SK-N-SH (cell line): ENCODE measurements around the gene RPRD2. TPM values are rescaled to one million over a fixed set of nuclear protein-coding genes. Genes with fewer than 3 reads are reported as not detected.

ENCODE experiments used
- CTCF ChIA-PET: fragments of 300-600, 350-600 bp; formaldehyde crosslinking; extraction: SDS; loops from one replicate; lab custom pipeline; 2021; lab: Yijun Ruan, JAX
- POLR2A ChIA-PET: fragments of 350-600 bp; sonication (Branson Sonifier 250); formaldehyde crosslinking; extraction: SDS; loops from one replicate; lab custom pipeline; 2020; ENCODE audit warnings: antibody characterized with exemption, inconsistent platforms; lab: Yijun Ruan, JAX
- DNase-seq: peaks from one replicate; pipeline ENCODE4 v3.0.0; 2012
- H2AFZ ChIP-seq: fragments of 200-600 bp; sonication (generic); 2 replicates; pipeline ENCODE4 v1.8.1; 2016; ENCODE audit warnings: antibody characterized with exemption, mild to moderate bottlenecking, low read depth
- H3F3A ChIP-seq: fragments of 200-600 bp; sonication (generic); replicated peaks from 2 replicates; pipeline ENCODE3; 2016; ENCODE audit warnings: antibody characterized with exemption, mild to moderate bottlenecking; ENCODE audit not compliant: insufficient read depth
- H3K27ac ChIP-seq, 2 experiments: fragments of 200-500 bp in 1 of 2; fragments of 200-600 bp in 1 of 2; sonication (Bioruptor generic) in 1 of 2; sonication (generic), shearing (Covaris generic) in 1 of 2; 2 replicates each; pipeline versions ENCODE4 v1.5.1 to v1.6.1; 2014 to 2016; ENCODE audit warnings: low read depth in 2 of 2, inconsistent platforms in 1 of 2, low read length in 1 of 2, mild to moderate bottlenecking in 1 of 2, mixed read lengths in 1 of 2
- H3K27me3 ChIP-seq: fragments of 200-600 bp; sonication (generic), shearing (Covaris generic); 2 replicates; pipeline ENCODE4 v1.6.1; 2016; ENCODE audit warnings: mixed run types; ENCODE audit not compliant: insufficient read depth
- H3K36me3 ChIP-seq, 2 experiments: fragments of 200-500 bp in 1 of 2; fragments of 200-600 bp in 1 of 2; sonication (Bioruptor generic) in 1 of 2; sonication (generic) in 1 of 2; replicated peaks in 1 of 2; 2 replicates each; pipeline versions ENCODE3 to v1.5.1; 2014 to 2016; ENCODE audit warnings: low read length in 1 of 2, mild to moderate bottlenecking in 1 of 2; ENCODE audit not compliant: insufficient read depth in 2 of 2, control insufficient read depth in 1 of 2
- H3K4me1 ChIP-seq, 2 experiments: fragments of 200-500 bp in 1 of 2; fragments of 200-600 bp in 1 of 2; sonication (Bioruptor generic) in 1 of 2; sonication (generic), shearing (Covaris generic) in 1 of 2; 2 replicates each; pipeline versions ENCODE4 v1.5.1 to v1.6.1; 2014 to 2016; ENCODE audit warnings: low read depth in 1 of 2, low read length in 1 of 2, mixed run types in 1 of 2; ENCODE audit not compliant: insufficient read depth in 2 of 2, control insufficient read depth in 1 of 2
- H3K4me2 ChIP-seq: fragments of 200-600 bp; sonication (generic), shearing (Covaris generic); 2 replicates; pipeline ENCODE4 v1.6.1; 2017; ENCODE audit warnings: mixed run types
- H3K4me3 ChIP-seq, 2 experiments: fragments of 200-500 bp in 1 of 2; fragments of 200-600 bp in 1 of 2; sonication (Bioruptor generic) in 1 of 2; sonication (generic), shearing (Covaris generic) in 1 of 2; 2 replicates each; pipeline versions ENCODE4 v1.5.1 to v1.8.1; 2014 to 2016; ENCODE audit warnings: low read depth in 2 of 2, inconsistent platforms in 1 of 2, low read length in 1 of 2, mild to moderate bottlenecking in 1 of 2, mixed read lengths in 1 of 2, moderate library complexity in 1 of 2
- H3K79me2 ChIP-seq: fragments of 200-600 bp; sonication (generic); 2 replicates; pipeline ENCODE4 v1.8.1; 2017; ENCODE audit warnings: mild to moderate bottlenecking; ENCODE audit not compliant: insufficient read depth
- H3K9ac ChIP-seq: fragments of 200-600 bp; sonication (generic); 2 replicates; pipeline ENCODE4 v1.6.1; 2017; ENCODE audit warnings: mixed run types
- H3K9me2 ChIP-seq: fragments of 200-600 bp; sonication (generic); 2 replicates; pipeline ENCODE4 v1.6.1; 2017; ENCODE audit warnings: mixed run types
- H3K9me3 ChIP-seq: fragments of 200-600 bp; sonication (generic); 2 replicates; pipeline ENCODE4 v1.6.1; 2017; ENCODE audit warnings: mixed run types, mild to moderate bottlenecking, moderate library complexity
- H4K20me1 ChIP-seq: fragments of 200-600 bp; sonication (generic); 2 replicates; pipeline ENCODE4 v1.6.1; 2017; ENCODE audit warnings: mild to moderate bottlenecking, mixed run types; ENCODE audit not compliant: insufficient read depth
- CHD2 ChIP-seq: fragments of 150-350 bp; IDR thresholded peaks from 2 replicates; pipeline ENCODE4 v1.6.1; 2018; ENCODE audit warnings: low read length; ENCODE audit not compliant: partially characterized antibody
- EP300 ChIP-seq, 2 experiments: IDR thresholded peaks; 2 replicates each; pipeline versions ENCODE4 v1.4.0 to v1.6.1; 2012; ENCODE audit warnings: borderline replicate concordance in 1 of 2, low read depth in 1 of 2, low read length in 1 of 2
- EZH2phosphoT487 ChIP-seq: fragments of 200-600 bp; sonication (generic); IDR thresholded peaks from 2 replicates; pipeline ENCODE4 v1.6.1; 2017; ENCODE audit warnings: low read depth, mixed run types, mild to moderate bottlenecking, antibody characterized with exemption, moderate library complexity, borderline replicate concordance
- MXI1 ChIP-seq: IDR thresholded peaks from 2 replicates; pipeline ENCODE4 v1.6.1; 2012; ENCODE audit warnings: mild to moderate bottlenecking, low read depth, low read length, improper control_type of control experiment
- NFIC ChIP-seq: IDR thresholded peaks from 2 replicates; pipeline ENCODE4 v1.4.0; 2012; ENCODE audit warnings: borderline replicate concordance
- PBX3 ChIP-seq: IDR thresholded peaks from 2 replicates; pipeline ENCODE4; 2012
- POLR2AphosphoS5 ChIP-seq: IDR thresholded peaks from 2 replicates; pipeline ENCODE4 v1.6.1; 2012; ENCODE audit warnings: low read depth, low read length
- REST ChIP-seq: IDR thresholded peaks from 2 replicates; pipeline ENCODE4 v1.6.1; 2012; ENCODE audit warnings: mild to moderate bottlenecking, low read depth, low read length, moderate library complexity
- RXRA ChIP-seq: IDR thresholded peaks from 2 replicates; pipeline ENCODE4 v1.4.0; 2012; ENCODE audit warnings: low read depth, mild to moderate bottlenecking, borderline replicate concordance
- SIN3A ChIP-seq: IDR thresholded peaks from 2 replicates; pipeline ENCODE4 v1.6.1; 2012; ENCODE audit warnings: low read depth, mild to moderate bottlenecking, low read length, moderate library complexity, borderline replicate concordance
- TAF1 ChIP-seq: IDR thresholded peaks from 2 replicates; pipeline ENCODE4 v1.6.1; 2012; ENCODE audit warnings: low read depth, mild to moderate bottlenecking, low read length, moderate library complexity, borderline replicate concordance
- TCF12 ChIP-seq: IDR thresholded peaks from 2 replicates; pipeline ENCODE4 v1.4.0; 2012
- USF2 ChIP-seq: fragments of 150-350 bp; IDR thresholded peaks from 2 replicates; pipeline ENCODE4 v1.6.1; 2017; ENCODE audit warnings: antibody characterized with exemption, low read length, low read depth, borderline replicate concordance
- YY1 ChIP-seq: IDR thresholded peaks from 2 replicates; pipeline ENCODE4 v1.4.0; 2012; ENCODE audit warnings: low read depth, mild to moderate bottlenecking
- WGBS: methylation state at CpG from one replicate; pipeline ENCODE4 v1.1.6; 2017; ENCODE audit warnings: low lambda C conversion rate; 5-methylcytosine and 5-hydroxymethylcytosine counted together
- polyA plus RNA-seq, 3 experiments: library from polyadenylated mRNA; depleted of rRNA; stranded (reverse); fragments of >200 nt; gene quantifications; 2 replicates each; pipeline ENCODE4 v1.2.3, GENCODE V29; 2012

Gene RPRD2
- polyA plus RNA-seq, 1 of the 3 experiments (the other 2 are of a cell fraction): 9.2 TPM

GRCh38 chr1:150362721-150363425 is 1.1 kb upstream of the RPRD2 start:
- no peaks in the 10 kb centered on the region for H3K36me3 ChIP-seq
- H3F3A ChIP-seq: peaks cover 28% of the 10 kb centered on the region
- H3K9ac ChIP-seq: peak overlapping the region; percentile 87; the same call in 1 of the 2 replicates
- H3K4me2 ChIP-seq: peak overlapping the region; percentile 83
- no peaks in the 10 kb centered on the region; the same call in 1 of the 2 replicates for H4K20me1 ChIP-seq
- H3K27me3 ChIP-seq: no peaks in the 10 kb centered on the region
- H3K4me1 ChIP-seq: peaks cover 6 to 10% of the 10 kb centered on the region in 2 experiments; a peak in 3 of 4 replicates
- ChIA-PET CTCF (interaction anchor here (0.7 kb wide), 1 partner anchor 67 kb away, joined by 3 read pairs; no protein-coding TSS in a partner anchor), POLR2A (no interaction called here)
- no peaks in the 10 kb centered on the region for H3K9me3 ChIP-seq
- peak overlapping the region; percentile 93 to 99 for H3K27ac ChIP-seq
- TF ChIP-seq TCF12 (no peak), CHD2 (no peak), USF2 (no peak)
- WGBS: 36% methylated on average over 22 of the region's 22 CpGs
- H3K9me2 ChIP-seq: no peaks in the 10 kb centered on the region
- DNase-seq: peak; percentile 16
- H3K4me3 ChIP-seq: peak overlapping the region; percentile 72 to 76
- H2AFZ ChIP-seq: peak overlapping the region; percentile 96
- peaks cover 33% of the 10 kb centered on the region for H3K79me2 ChIP-seq

- Histone ChIP-seq H3K79me2 (peaks cover 47% of the 10 kb centered on the region), H3K9me3 (no peaks in the 10 kb centered on the region), H3K27ac (peak overlapping the region; percentile 93 to 99), H3F3A (peaks cover 26% of the 10 kb centered on the region), H3K36me3 (no peaks in the 10 kb centered on the region), H3K9me2 (no peaks in the 10 kb centered on the region), H3K4me1 (peaks cover 6 to 10% of the 10 kb centered on the region in 2 experiments; a peak in 3 of 4 replicates), H3K4me2 (peak overlapping the region; percentile 83), H4K20me1 (no peaks in the 10 kb centered on the region; the same call in 1 of the 2 replicates), H3K4me3 (peak overlapping the region; percentile 72 to 76), H2AFZ (peak overlapping the region; percentile 69), H3K27me3 (no peaks in the 10 kb centered on the region), H3K9ac (peak overlapping the region; percentile 87)
- TF ChIP-seq RXRA: no peak
- TF ChIP-seq NFIC: no peak
- TF ChIP-seq EZH2phosphoT487: no peak
- TF ChIP-seq TCF12: no peak; the same call in 1 of the 2 replicates
- TF ChIP-seq POLR2AphosphoS5: peak; percentile 59
- peak; percentile 93 for TF ChIP-seq TAF1
- peak; percentile 89 for TF ChIP-seq YY1
- TF ChIP-seq MXI1: peak; percentile 51
- TF ChIP-seq PBX3: no peak
- 0 out of 2 replicates have a peak, but pooled peaks have one; percentile 29 for TF ChIP-seq SIN3A
- peak; percentile 39; the same call in 1 of the 2 replicates for TF ChIP-seq REST
- no peak for TF ChIP-seq USF2
- TF ChIP-seq EP300 (IDR thresholded peaks at IDR 0.05; ENCODE audit: borderline replicate concordance in 1 of 2, low read depth in 1 of 2, low read length in 1 of 2): peak in 1 of 2 experiments; percentile 50; a peak in 1 of 4 replicates
- POLR2A ChIA-PET: interaction anchor here (0.5 to 1.1 kb wide), 8 partner anchors 8 to 576 kb away, joined by 3 read pairs; no protein-coding TSS in a partner anchor
- CTCF ChIA-PET: interaction anchor here (0.8 to 1.6 kb wide), 7 partner anchors 10 to 168 kb away, joined by 3 to 5 read pairs (median 3); partner anchors contain the start of gene FALEC
- peak; percentile 80 for DNase-seq
- 0% methylated on average over 34 of the region's 50 CpGs for WGBS
Observed at GRCh38 chr1:150364231-150365003, 470 bp downstream of the RPRD2 start.
